Esophagus (tissue), 2 donors: ENCODE measurements around the gene HOXB3. TPM values are rescaled to one million over a fixed set of nuclear protein-coding genes. Genes with fewer than 3 reads are reported as not detected.

Source experiments
- H3K27ac ChIP-seq, 2 donors: one replicate each; pipeline ENCODE4 v1.5.1; 2013; ENCODE audit warnings: low read depth in 2 of 2, mild to moderate bottlenecking in 2 of 2, inconsistent platforms in 1 of 2, low read length in 1 of 2, moderate library complexity in 1 of 2
- H3K27me3 ChIP-seq, 2 donors: one replicate each; pipeline ENCODE4 v1.6.1; 2013; ENCODE audit warnings: low read length in 2 of 2, control low read depth in 1 of 2, mild to moderate bottlenecking in 1 of 2; ENCODE audit not compliant: insufficient read depth in 2 of 2, control insufficient read depth in 1 of 2
- H3K36me3 ChIP-seq, 2 donors: one replicate each; pipeline ENCODE4 v1.6.1; 2013; ENCODE audit warnings: low read length in 1 of 2; ENCODE audit not compliant: control insufficient read depth in 2 of 2, insufficient read depth in 2 of 2
- H3K4me1 ChIP-seq, 2 donors: one replicate each; pipeline ENCODE4 v1.6.1; 2013; ENCODE audit warnings: low read length in 1 of 2; ENCODE audit not compliant: control insufficient read depth in 2 of 2, insufficient read depth in 2 of 2
- H3K4me3 ChIP-seq, 2 donors: one replicate each; pipeline ENCODE4 v1.5.1; 2013; ENCODE audit warnings: low read length in 2 of 2, mild to moderate bottlenecking in 2 of 2, low read depth in 1 of 2, moderate library complexity in 1 of 2
- H3K9me3 ChIP-seq, 2 donors: one replicate each; pipeline ENCODE4 v1.6.1; 2013; ENCODE audit warnings: mild to moderate bottlenecking in 2 of 2, low read depth in 1 of 2, low read length in 1 of 2, moderate library complexity in 1 of 2; ENCODE audit not compliant: control insufficient read depth in 2 of 2, insufficient read depth in 1 of 2
- WGBS, 2 donors: extraction: QIAGEN DNeasy Blood & Tissue Kit; methylation state at CpG; one replicate each; pipeline ENCODE4 v1.1.7; 2013; 5-methylcytosine and 5-hydroxymethylcytosine counted together
- polyA plus RNA-seq, 2 donors: library from polyadenylated mRNA; stranded (reverse); fragments of 200-250 nt; gene quantifications; one replicate each; pipeline ENCODE4 v1.2.3, GENCODE V29; 2013
- donor health status: healthy with polysubstance abuse.
- donor health status: Bipolar disorder and iron deficiency.

The HOXB3 gene
- polyA plus RNA-seq, 2 donors = 6.3 to 12.7 TPM

DNA sequence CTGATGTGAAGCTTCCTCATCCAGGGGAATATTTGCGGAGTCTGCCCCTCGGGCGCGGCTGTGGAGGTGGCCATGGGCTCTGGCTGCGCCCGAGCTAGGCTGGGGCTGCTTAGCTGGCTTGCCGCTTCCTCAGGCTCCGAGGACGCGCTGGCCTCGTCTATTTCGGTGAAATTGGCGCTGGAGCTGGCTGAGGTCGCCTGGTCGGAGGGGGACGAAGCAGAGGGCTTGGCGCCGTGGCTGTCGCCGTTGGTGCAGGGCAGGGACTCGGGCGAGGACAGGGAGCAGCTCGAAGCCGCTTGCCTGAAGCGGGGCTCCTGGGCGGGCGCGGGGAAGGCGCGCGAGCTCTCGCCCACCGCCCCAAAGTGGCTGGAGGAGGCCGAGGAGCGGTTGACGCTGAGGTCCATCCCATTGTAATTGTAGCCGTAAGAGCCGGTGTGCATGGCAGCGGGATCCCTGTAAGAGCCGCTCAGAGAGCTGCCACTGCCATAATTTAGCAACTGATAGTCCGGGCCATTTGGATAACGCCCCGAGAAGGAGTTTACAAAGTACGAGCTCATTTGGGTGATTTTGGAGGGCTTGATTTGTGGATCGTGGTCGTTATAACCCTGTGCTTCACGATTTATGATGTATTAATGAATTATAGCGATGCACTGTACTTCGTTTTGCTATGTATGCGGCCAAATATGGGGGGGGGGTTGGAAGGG, 3.2 kb upstream of the HOXB3 start, which contains the start of gene HOXB5:
Gene HOXB5 (minus strand): TSS at position 654 of the 704 bp plus-strand sequence. CDS start 97 bp downstream, at position 557.
- 2 to 5% methylated on average over 50 of the region's 50 CpGs for WGBS, 2 donors
- Histone ChIP-seq H3K36me3 (no peaks in the 10 kb centered on the region), H3K27ac (peak within 1 kb of the TSS; percentile 0 to 5), H3K9me3 (no peaks in the 10 kb centered on the region), H3K4me1 (peaks cover 0 to 14% of the 10 kb centered on the region in 2 donors), H3K27me3 (peaks cover 0 to 16% of the 10 kb centered on the region in 2 donors), H3K4me3 (peak within 1 kb of the TSS; percentile 1 to 51)

DNA sequence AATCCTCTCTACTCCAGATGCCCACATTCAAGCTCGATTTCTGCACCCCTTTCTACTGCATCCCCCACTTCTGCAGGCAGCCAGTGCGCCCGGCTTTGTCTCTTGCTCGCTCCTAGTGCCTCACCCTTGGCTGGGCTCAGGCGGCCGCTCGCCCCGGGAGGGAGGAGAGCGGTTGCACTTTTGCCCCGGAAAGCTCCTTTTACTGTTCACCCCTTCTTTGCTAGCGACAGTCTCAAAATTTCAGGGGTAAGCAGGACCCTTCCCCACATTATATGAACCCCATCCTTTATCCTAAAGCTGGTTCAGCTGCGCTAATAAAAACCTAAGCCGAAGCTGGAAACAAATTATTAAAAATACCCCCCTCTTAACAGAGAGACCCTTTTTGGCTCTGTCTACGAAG, 2.5 kb upstream of the HOXB3 start:
- Histone ChIP-seq H3K36me3 (no peaks in the 10 kb centered on the region), H3K9me3 (no peaks in the 10 kb centered on the region), H3K27ac (peak overlapping the region in 1 of 2 donors; percentile 5), H3K27me3 (peaks cover 0 to 10% of the 10 kb centered on the region in 2 donors), H3K4me1 (peaks cover 0 to 10% of the 10 kb centered on the region in 2 donors), H3K4me3 (peak overlapping the region in 1 of 2 donors; percentile 1)
- 12 to 14% methylated on average over 14 of the region's 14 CpGs for WGBS, 2 donors

DNA sequence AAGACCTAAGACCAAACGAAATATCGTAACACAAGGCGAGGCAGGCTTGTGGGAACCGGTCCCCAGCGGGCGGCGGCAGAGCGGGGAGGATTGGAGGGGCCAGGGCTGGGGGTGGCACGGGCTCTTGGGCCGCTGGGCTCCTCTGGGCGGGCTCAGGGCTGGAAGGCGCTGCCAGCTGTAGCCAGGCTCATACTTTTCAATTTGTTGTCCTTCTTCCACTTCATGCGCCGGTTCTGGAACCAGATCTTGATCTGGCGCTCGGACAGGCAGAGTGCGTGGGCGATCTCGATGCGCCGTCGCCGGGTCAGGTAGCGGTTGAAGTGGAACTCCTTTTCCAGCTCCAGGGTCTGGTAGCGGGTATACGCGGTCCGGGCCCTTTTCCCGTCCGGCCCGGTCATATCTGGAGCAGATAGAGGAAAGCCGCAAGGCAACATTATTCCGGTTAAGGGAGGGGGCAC, 2.0 kb upstream of the HOXB3 start:
- no peak overlapping the region for H3K27ac ChIP-seq
- no peak overlapping the region for H3K4me3 ChIP-seq
- WGBS, 2 donors = 22 to 27% methylated on average over 33 of the region's 33 CpGs
- H3K36me3 ChIP-seq = no peaks in the 10 kb centered on the region
- H3K27me3 ChIP-seq = peaks cover 0 to 10% of the 10 kb centered on the region in 2 donors
- H3K4me1 ChIP-seq = peaks cover 0 to 10% of the 10 kb centered on the region in 2 donors
- no peaks in the 10 kb centered on the region for H3K9me3 ChIP-seq

DNA sequence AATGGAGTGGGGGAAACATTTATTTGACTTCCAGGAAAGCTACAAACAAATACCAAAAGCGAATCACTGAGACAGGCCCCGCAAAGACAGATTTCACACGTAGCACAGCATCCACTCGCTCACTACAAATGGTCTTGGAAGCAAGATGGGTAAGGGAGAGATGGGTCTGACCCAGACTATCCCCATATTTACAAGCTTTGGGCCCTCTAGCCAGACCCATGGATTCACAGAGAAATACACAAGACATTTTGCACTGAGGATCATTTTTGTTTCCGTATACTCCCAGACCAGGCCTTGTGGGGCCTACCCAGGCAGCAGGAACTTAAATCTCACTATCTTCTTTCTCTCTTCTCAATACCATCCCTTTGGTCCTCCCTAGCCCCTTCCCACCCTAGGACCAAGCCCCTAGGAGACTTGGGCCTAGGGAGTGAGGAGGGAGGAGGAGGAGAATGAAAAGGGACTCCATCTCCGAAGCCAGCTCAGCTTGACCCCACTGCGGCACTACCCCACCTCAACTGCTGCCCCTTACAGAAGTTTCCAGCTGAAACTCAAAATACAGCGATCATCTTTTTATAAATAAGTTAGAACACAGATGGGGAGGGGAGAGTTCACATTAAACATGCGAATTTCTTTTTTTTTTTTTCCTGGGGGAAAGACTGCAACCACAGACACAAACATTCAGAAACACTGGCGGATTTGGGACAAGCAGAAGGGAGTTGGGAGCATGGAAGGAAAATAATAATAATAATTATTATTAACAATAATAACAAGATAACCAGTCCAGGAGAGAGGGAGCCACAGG, 1.4 kb upstream of the HOXB3 start:
- peaks cover 0 to 10% of the 10 kb centered on the region in 2 donors for H3K4me1 ChIP-seq
- no peaks in the 10 kb centered on the region for H3K9me3 ChIP-seq
- no peak overlapping the region for H3K27ac ChIP-seq
- peaks cover 0 to 10% of the 10 kb centered on the region in 2 donors for H3K27me3 ChIP-seq
- no peaks in the 10 kb centered on the region for H3K36me3 ChIP-seq
- WGBS, 2 donors = 82 to 93% methylated on average over 10 of the region's 10 CpGs
- H3K4me3 ChIP-seq = no peak overlapping the region

DNA sequence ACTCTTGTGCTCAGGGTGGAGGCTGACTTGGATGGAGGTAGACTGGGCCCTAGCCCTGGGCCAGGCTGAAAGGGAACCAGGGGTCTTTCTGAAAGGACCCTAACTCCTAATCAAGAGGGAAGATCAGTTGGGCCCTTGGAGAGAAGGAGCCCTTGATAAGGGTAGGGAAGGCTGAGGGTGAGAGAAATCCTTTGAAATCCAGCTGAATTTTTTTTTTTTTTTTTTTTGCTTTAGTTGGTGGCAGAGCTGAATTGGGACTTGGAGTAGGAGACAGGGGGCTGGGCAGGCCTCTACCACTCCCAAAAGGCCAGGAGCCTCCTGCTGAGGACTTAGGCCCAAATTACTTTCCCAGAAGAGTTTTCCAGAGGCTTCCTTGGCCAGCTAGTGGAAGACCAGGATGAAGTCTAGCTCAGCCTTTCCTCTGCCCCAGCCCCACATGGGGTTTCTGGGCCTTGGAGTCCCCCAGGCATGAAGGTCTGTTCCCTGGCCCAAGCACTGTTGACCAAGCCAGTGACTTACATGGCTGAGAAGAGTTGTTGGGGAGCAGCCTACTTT, 643 bp upstream of the HOXB3 start:
- Histone ChIP-seq H3K4me1 (peaks cover 0 to 5% of the 10 kb centered on the region in 2 donors), H3K27ac (no peak overlapping the region), H3K27me3 (peaks cover 0 to 6% of the 10 kb centered on the region in 2 donors), H3K9me3 (no peaks in the 10 kb centered on the region), H3K4me3 (no peak overlapping the region), H3K36me3 (no peaks in the 10 kb centered on the region)

DNA sequence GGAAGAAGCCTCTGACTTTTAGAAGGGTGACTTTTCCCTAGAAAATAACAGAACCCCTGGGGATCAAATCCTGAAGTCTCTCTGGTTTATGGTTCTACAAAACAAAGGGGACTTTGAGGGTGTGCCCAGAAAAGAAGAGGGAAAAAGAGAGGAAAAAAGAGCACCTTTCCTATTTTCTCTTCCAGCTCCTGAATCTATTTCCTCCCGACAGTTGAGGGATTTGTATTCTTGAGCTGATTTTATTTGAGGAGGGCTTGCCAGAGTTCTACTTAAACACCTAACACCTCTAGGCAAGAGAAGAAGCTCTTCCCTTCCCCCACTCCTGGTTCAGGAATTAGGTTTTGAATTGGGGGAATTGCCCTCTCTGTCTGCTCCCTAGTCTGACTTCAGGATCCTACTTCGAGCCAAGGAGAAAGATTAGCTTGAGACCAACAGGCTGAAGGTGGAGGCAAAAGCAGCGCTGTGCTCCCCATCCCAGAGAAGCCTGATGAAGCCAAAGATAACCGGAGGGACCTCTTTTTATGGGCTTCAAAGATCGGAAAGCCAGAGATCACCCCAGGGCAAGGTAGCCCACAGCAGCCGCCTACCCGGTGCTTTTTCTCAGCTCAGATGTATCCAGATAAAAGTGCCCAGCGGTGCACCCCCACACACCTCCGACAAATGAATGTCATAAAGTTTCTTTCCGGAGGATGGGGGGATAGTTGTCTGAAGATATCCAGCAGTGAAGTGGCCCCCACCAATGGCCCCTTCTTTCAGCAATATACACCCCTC, 796 bp downstream of the HOXB3 start:
- peaks cover 0 to 5% of the 10 kb centered on the region in 2 donors for H3K4me1 ChIP-seq
- peaks cover 0 to 6% of the 10 kb centered on the region in 2 donors for H3K27me3 ChIP-seq
- 47 to 74% methylated on average over 10 of the region's 10 CpGs for WGBS, 2 donors
- no peaks in the 10 kb centered on the region for H3K9me3 ChIP-seq
- no peak overlapping the region for H3K27ac ChIP-seq
- H3K4me3 ChIP-seq = no peak overlapping the region
- H3K36me3 ChIP-seq = no peaks in the 10 kb centered on the region

DNA sequence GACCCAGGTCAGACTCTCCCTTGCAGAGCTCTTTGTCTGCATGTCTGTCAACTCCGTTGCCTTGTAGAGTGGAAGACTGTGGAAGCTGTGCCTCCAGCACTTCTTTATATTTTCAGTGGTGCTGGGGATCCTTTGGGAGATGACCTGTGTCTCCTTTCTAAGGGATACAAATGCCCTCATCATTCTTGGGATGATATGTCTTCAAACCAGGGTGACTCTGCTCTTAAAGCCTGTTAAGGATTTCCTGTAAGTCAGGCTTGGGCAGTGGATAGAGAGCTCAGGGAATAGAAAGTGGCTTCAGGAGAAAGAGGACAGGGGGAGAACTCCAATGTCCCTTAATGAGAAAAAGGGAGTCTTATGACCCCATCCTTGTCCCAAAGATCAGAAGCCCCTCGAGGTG, 1.5 kb downstream of the HOXB3 start:
- 46 to 70% methylated on average over 2 of the region's 2 CpGs for WGBS, 2 donors

DNA sequence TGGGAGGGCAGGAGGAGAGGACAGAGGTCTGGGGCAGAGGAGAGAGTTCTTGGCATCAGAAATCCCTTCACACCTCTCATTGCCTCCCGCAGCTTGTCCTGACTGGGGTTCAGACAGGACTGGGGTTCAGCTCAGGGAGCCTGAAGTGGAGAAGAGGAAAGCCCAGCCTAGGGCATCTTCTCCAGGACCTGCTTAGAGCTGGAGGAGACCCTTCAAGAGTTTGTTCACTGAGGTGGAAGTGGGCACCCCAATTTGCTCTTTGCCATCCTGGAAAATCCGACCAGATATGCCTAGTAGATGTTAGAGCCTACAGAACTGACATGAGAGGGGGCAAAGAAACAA, 2.0 kb downstream of the HOXB3 start:
- 75 to 81% methylated on average over 2 of the region's 2 CpGs for WGBS, 2 donors
- no peaks in the 10 kb centered on the region for H3K36me3 ChIP-seq
- no peak overlapping the region for H3K27ac ChIP-seq
- H3K4me1 ChIP-seq = peaks cover 0 to 1% of the 10 kb centered on the region in 2 donors
- no peaks in the 10 kb centered on the region for H3K9me3 ChIP-seq
- no peak overlapping the region for H3K4me3 ChIP-seq
- peaks cover 0 to 5% of the 10 kb centered on the region in 2 donors for H3K27me3 ChIP-seq

More for the DNA sequence above, 1.5 kb downstream of the HOXB3 start:
- H3K36me3 ChIP-seq = no peaks in the 10 kb centered on the region
- no peak overlapping the region for H3K4me3 ChIP-seq
- H3K9me3 ChIP-seq = no peaks in the 10 kb centered on the region
- H3K27ac ChIP-seq = no peak overlapping the region
- peaks cover 0 to 6% of the 10 kb centered on the region in 2 donors for H3K27me3 ChIP-seq
- peaks cover 0 to 5% of the 10 kb centered on the region in 2 donors for H3K4me1 ChIP-seq
